ENCODE data around the gene INMT.

DNA sequence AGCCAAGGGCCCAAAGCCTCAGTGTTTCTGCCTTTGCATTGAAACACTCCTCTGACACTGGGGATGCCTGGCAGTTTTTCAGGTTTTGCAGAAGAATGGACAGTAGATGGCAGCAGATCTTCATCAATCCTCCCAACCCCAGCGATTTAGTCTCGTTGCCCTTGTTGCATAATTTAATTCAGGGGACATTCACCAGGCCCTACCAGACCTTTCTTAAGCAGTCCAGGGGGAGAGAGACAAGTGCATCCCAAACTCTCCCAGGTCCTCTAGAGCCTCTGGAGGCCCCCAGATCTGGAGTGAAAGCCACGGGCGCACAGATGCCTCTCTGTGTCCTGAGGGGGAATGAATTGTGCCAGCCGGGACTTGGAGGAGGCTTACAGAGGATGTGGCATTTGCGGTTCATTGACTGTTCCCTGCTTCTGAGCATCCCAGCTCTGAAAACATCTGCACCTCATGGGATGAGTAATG lies 48.9 kb downstream of the INMT start:
- TF ChIP-seq, protein P1, sequence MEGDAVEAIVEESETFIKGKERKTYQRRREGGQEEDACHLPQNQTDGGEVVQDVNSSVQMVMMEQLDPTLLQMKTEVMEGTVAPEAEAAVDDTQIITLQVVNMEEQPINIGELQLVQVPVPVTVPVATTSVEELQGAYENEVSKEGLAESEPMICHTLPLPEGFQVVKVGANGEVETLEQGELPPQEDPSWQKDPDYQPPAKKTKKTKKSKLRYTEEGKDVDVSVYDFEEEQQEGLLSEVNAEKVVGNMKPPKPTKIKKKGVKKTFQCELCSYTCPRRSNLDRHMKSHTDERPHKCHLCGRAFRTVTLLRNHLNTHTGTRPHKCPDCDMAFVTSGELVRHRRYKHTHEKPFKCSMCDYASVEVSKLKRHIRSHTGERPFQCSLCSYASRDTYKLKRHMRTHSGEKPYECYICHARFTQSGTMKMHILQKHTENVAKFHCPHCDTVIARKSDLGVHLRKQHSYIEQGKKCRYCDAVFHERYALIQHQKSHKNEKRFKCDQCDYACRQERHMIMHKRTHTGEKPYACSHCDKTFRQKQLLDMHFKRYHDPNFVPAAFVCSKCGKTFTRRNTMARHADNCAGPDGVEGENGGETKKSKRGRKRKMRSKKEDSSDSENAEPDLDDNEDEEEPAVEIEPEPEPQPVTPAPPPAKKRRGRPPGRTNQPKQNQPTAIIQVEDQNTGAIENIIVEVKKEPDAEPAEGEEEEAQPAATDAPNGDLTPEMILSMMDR (IDR thresholded peaks at IDR 0.05; ENCODE audit: low read length), result peak; percentile 69
- TF ChIP-seq EZH2phosphoT487 (IDR thresholded peaks at IDR 0.05; ENCODE audit: low read length), result no peak
- no peak for TF ChIP-seq EZH2 (optimal IDR thresholded peaks at IDR 0.05; ENCODE audit: low read depth, low read length)
